RWPE1 (cell line): Measurements from ENCODE around the gene TBC1D23.
"Not testable (repeated sequence)": the region's sequence is repeated elsewhere in the genome, so short reads cannot be mapped to it uniquely, and the experiment has no call there.

Experiments used
- CTCF ChIA-PET: fragments of 350-600 bp; sonication (Branson Sonifier 250); formaldehyde crosslinking; extraction: SDS; loops from one replicate; lab custom pipeline; 2021; lab: Yijun Ruan, JAX
- POLR2A ChIA-PET: fragments of 400-600 bp; formaldehyde crosslinking; extraction: SDS; loops from one replicate; lab custom pipeline; 2020; ENCODE audit warnings: antibody characterized with exemption; ENCODE audit not compliant: low non-redundant PET; lab: Yijun Ruan, JAX
- DNase-seq: peaks from one replicate; pipeline ENCODE4 v3.0.0; 2012; ENCODE audit warnings: low spot score
- H3K27ac ChIP-seq: fragments of 450-650 bp; 2 replicates; pipeline ENCODE4 v1.5.1; 2017
- CTCF ChIP-seq: fragments of 450-650 bp; conservative IDR thresholded peaks from 2 replicates; pipeline ENCODE4 v1.5.1; 2017; ENCODE audit warnings: low read depth, mild to moderate bottlenecking

The TBC1D23 gene

GRCh38 chr3:100324044-100324443, 63.3 kb downstream of the TBC1D23 start:
- ChIA-PET CTCF (no interaction called here), POLR2A (no interaction called here)
- no peak overlapping the region for H3K27ac ChIP-seq
- no peak for TF ChIP-seq CTCF
- no peak for DNase-seq

DNA sequence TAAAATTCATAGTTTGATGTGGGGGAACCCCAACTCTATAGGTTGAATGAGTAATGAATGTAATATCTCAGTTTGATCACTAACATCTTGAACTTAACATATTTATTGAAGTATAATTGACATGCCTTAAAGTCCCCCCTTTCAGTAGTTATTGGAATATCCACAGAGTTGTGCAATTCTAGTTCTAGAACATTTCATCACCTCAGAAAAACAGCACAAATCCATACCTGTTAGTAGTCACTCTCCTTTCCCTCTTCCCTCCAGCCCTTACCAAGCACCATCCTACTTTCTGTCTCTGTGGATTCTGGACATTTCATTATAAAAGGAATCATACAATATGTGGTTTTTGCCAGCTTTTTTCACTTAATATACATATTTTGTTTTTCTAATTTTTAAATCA, 65.0 kb downstream of the TBC1D23 start:
- no peak for TF ChIP-seq CTCF
- H3K27ac ChIP-seq, result no peak overlapping the region
- DNase-seq, result no peak
- CTCF ChIA-PET, result no interaction called here
- POLR2A ChIA-PET, result no interaction called here

- H3K27ac ChIP-seq, POLR2A ChIA-PET, DNase-seq: not testable (repeated sequence)
- CTCF ChIA-PET, result interaction anchor here (0.6 to 1.0 kb wide), 2 partner anchors 259 to 303 kb away, joined by 3 to 6 read pairs; no protein-coding TSS in a partner anchor
Observed at GRCh38 chr3:100327377-100327776, 66.6 kb downstream of the TBC1D23 start.

GRCh38 chr3:100329800-100330489, 69.2 kb downstream of the TBC1D23 start:
- TF ChIP-seq CTCF, result no peak
- CTCF ChIA-PET, result interaction anchor here (0.7 kb wide), 1 partner anchor 10 kb away, joined by 3 read pairs; no protein-coding TSS in a partner anchor
- no peak overlapping the region for H3K27ac ChIP-seq
- no peak for DNase-seq
- POLR2A ChIA-PET, result no interaction called here

GRCh38 chr3:100330651-100331050, 69.9 kb downstream of the TBC1D23 start:
- no peak for DNase-seq
- ChIA-PET POLR2A (no interaction called here), CTCF (no interaction called here)
- no peak overlapping the region for H3K27ac ChIP-seq
- no peak for TF ChIP-seq CTCF

DNA sequence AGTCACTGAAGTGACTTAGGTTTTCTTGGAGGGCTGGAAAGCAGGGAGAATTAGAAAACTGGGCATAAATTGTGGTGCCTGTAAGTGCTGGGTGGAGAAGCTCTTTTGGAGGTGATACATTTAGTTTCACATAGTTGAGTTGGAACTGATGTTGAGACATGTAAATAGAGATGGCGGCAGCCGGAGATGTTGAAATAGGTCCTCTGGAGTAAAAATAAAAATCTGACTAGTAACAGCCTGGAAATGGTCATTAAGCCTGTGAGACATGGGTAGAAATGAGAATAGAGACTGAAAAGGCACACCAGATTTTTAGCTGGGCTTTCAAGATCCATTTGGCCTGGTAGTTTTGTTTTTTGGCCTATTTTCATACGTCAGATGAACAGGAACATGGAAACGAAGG, 70.9 kb downstream of the TBC1D23 start:
- ChIA-PET CTCF (interaction anchor here (0.6 kb wide), 1 partner anchor 17 kb away, joined by 3 read pairs; no protein-coding TSS in a partner anchor), POLR2A (no interaction called here)
- DNase-seq, result no peak
- no peak overlapping the region for H3K27ac ChIP-seq
- TF ChIP-seq CTCF, result no peak

- no peak for TF ChIP-seq CTCF
- DNase-seq, result no peak
- ChIA-PET CTCF (interaction anchor here (1.5 kb wide), 1 partner anchor 16 kb away, joined by 6 read pairs; no protein-coding TSS in a partner anchor), POLR2A (no interaction called here)
- no peak overlapping the region for H3K27ac ChIP-seq
Observed at GRCh38 chr3:100333051-100333450, 72.3 kb downstream of the TBC1D23 start.
